GM18867 (cell line): Measurements from ENCODE around the gene AP2B1.

Experiments used
- ATAC-seq: cut with Tn5 transposase; IDR thresholded peaks from one replicate; pipeline ENCODE4 v1.9.1; 2021; ENCODE audit warnings: mild to moderate bottlenecking, moderate library complexity; ENCODE audit not compliant: unreplicated experiment

Gene AP2B1

DNA sequence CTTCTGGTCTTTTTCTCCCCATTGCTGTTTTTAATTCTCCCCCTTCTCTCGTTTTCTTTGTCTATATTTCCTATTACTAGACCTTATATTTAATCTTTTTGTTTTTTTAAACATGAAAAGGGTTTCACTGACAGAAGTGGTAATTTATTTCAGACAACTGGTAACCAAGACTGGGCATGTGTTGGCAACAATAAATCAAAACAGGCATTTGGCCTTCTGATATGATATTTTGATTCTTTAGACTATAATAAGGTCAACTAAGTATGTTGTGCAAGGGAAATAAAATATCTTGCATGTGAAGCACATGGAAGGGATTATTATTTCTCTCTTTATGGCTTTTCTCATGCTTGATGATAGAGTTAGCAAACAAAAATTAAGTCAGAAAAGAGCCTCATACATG, 34.6 kb downstream of the AP2B1 start:
- no peak for ATAC-seq

DNA sequence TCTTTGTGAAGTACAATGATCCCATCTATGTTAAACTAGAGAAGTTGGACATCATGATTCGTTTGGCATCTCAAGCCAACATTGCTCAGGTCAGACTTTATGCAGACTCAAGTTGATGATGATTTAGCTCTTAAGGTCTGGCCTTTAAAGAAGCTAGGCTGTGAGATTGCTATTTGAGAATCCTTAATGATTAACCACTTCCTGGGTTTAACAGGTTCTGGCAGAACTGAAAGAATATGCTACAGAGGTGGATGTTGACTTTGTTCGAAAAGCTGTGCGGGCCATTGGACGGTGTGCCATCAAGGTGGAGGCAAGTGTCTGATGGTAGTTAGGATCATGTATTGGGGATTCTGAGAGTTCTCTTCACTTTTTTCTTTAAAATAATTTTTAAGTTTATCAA, 40.3 kb downstream of the AP2B1 start:
- ATAC-seq = no peak

DNA sequence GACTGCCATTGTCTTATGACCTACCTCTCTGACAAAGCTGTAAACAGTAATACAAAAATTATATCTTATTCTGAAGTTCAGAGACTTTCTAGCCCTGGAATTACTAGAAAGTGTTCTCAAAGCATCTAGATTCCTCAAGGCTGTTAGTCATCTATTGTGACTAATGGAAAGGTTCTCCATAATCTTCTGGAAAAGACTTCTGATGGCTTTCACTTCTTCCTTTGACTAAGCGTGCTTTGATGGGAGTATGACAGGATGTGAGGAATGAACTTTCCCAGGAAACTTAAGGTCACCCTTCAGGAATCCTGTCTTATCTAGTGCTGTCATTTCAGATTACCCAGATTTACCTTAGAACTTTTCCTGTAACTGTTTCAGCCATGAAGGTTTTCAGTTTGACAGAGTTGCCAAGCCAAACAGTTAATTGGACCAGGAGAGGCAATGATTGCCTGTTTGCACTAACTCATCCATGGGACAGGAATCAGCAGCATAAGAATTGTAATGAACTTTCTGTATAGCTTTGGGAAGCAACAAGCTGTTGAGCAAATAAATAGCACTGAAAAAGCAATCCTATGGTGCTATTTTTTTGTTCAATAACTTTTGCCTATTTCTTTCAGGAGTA, 43.5 kb downstream of the AP2B1 start:
- no peak for ATAC-seq

DNA sequence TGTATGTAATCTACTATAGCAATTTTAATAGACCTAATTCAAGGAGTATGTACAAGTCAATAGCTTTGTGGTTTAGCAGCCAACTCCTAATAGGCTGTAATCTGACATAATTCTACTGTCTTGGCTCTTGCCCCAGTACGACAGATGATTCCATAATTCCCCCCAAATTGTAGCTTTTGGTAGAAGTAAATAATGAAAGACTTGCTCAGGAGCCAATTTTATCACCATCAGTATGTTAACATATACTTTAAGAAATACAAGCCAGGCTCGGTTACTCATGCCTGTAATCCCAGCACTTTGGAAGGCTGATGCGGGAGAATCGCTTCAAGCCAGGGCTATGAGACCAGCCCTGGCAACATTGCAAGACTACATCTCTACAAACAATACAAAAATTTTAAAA, 53.9 kb downstream of the AP2B1 start:
- no peak for ATAC-seq

DNA sequence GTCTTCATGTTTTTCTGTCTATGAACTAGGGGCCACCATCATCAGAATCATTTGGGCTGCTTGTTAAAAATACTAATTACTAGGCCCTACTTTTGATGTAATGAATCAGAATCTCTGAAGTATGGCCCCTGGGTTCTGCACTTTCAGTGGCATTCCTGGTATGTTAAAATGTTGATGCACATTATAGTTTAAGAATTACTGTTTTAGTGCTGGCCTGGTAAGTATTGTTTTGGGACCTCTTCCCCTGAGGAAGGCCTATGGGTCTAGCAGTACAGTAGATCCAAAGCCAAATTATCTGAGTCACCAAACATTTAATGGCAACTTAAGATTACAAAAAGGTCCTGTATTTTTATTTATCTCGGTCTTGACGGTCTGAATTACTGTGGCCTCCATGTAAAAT, 58.8 kb downstream of the AP2B1 start:
- ATAC-seq = no peak

DNA sequence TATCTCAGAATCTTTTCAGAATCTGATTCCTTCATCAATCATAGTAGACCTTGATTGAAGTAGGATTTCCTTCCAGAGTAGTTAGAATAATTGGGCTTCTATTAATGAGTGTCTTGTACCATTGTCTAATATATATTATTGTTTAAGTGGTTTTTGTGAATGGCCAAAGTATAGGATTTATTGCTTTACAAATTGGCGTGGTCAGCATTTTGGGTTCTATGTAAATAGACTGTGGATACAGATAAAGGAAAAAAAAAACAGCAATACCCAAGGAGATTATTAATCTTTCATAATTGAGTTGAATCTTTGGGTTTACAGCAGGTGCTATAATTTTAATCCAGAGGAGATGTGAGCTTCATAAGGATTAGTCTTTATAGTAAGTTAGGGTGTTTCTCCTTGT, 64.3 kb downstream of the AP2B1 start:
- ATAC-seq = no peak

DNA sequence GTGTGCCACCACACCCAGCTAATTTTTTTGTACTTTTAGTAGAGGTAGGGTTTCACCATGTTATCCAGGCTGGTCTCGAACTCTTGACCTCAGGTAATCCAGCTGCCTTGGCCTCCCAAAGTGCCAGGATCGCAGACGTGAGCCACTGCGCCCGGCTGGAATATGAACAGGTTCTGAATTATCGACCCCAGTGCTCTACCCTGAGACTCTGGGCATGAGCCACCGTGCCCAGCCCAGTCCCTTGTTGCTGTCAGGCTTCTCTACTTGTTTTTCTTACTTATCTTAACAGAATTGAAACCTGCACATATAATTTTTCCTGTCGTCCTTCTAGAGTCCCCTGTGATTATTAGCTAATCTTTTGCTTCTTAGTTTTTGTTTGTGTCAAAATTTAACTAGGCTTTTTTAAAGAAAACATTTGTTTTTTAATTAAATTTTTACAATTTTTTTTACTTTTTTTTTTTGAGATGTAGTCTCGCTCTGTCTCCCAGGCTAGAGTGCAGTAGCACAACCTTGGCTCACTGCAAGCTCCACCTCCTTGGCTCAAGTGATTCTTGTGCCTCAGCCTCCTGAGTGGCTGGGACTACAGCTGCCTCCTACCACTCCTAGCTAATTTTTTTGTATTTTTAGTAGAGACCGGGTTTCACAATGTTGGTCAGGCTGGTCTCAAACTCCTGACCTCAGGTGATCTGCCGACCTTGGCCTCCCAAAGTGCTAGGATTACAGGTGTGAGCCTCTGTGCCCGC, 66.7 kb downstream of the AP2B1 start:
- ATAC-seq = no peak

DNA sequence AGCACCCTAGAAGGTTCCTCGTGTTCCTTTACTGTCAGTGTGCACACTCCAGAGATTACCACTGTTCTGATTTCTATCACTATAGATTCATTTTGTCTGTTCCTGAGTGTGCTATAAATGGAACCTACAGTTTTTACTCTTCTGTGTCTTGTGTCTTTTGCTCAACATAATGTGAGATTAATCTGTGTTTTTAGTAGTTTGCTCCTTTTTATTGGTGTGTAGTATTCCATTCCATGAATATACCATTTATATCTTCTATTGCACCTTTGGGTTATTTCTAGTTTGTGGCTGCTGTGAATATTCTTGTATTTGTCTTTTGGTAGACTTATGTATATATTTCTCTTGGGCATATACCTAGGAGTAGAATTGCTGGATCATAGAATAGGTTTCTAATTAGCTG, 68.2 kb downstream of the AP2B1 start:
- no peak for ATAC-seq

DNA sequence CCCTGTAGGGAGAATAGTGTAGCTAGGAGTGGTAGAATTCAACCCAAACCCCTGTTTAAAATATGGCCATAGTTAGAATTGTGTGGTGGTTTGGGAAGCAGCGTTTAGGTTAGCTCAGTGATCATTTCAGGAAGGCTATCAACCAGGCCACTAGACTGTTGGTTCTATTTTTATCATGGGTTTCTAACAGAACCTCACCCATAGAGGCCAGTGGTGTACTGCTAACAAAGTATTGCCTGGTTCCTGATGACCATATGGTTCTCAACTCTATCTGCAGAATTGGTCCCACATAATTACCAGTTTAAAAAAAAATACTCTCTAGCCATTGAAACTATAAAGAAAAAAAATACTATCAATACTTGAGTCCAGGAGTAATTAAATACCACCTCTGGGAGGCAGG, 73.8 kb downstream of the AP2B1 start:
- no peak for ATAC-seq

DNA sequence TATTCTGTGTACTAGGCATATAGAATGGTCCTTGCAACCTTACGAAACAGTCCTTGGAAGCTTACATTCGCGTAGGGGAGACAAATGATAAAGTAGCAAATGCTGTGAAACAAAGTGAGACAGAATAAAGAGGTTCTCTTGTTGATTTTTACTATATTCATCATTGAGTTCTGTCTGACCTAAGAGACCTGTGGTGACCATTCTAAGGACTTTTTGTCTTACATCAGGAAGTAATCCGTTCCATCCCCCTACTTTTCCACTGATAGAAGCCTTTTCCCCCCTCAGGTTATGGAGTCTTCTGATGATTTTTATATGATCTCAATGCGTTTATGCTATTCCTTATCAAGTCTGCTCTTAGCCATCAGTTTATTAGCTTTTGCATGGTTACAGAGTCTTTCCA, 77.6 kb downstream of the AP2B1 start:
- ATAC-seq = no peak

DNA sequence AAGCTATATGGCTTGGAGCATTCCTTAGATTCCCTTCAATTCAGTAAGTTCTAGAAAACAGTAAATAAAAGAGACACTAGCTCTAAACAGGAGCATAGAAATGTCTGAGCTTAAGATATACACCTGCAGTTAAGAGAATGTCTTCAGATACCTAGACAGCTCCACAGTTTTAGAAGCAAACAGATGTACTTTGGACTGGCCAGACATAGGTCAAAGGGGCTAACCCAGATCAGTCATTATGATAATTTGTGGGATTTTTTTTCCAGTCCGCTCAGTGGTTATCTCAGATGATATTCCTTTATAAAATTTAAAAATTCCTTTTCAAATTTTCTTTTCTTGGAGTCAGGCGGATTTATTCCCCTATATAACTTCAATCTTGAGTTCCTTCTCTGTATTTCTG, 78.5 kb downstream of the AP2B1 start:
- no peak for ATAC-seq

DNA sequence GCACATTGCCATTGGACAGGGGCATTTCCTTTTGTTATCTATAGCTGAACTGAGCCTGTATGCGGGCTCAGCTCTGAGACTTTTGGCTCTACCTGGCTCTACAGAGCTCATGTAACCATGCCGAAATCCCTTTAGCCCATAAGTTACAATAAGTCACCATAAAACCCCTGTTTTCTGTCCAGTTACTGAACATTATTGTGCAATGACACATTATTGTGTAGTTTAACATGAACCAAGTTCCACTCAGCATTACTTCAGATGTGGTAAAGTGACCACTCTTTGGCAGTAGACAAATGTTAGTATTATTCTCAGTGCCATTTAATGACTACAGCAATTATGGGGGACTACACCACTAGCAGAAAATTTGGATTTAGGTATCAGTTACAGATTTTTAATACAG, 78.9 kb downstream of the AP2B1 start:
- ATAC-seq = no peak

DNA sequence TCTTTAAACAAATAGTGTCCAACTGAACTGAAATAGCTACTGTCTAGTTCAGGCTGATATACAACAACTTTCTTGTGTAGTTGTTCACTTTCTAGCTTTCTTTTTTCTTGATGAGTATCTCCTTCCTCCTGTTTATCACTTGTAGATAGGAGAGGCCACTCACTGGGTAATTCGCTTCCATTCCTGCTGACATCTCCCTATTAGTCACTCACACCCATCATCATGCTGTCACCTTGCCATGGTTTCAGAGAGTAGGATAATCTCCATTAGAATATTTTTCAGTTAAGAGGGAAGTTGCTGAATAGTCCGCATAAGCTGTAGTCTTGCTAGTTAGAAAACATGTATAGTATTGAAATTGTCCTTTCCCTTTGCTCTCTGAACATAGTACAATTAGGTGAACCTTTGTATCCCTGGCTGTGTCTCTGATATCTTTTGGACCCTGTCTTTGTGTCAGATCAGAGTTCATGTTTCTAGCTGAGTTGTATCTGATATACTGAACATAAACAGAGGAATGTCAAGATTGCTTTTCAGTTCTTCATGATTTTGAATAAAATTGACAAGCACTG, 79.9 kb downstream of the AP2B1 start:
- no peak for ATAC-seq

DNA sequence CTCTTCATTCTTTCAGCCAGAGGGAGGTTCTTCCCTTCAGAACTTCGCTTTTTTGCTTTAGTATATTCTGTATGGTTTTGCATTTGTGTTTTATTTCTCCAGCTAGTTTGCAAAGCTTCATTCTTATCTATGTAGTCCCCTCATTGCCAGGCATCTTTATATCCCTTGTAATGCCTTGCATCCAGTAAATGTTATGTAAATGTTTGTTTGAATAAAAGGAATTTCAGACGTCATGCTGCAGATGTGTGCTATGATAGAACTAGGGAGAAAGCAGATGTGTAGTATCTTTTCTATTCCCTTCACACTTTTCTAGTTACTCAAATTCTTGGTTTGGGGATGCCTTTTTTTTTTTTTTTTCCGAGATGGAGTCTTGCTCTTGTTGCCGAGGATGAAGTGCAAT, 81.7 kb downstream of the AP2B1 start:
- no peak for ATAC-seq

DNA sequence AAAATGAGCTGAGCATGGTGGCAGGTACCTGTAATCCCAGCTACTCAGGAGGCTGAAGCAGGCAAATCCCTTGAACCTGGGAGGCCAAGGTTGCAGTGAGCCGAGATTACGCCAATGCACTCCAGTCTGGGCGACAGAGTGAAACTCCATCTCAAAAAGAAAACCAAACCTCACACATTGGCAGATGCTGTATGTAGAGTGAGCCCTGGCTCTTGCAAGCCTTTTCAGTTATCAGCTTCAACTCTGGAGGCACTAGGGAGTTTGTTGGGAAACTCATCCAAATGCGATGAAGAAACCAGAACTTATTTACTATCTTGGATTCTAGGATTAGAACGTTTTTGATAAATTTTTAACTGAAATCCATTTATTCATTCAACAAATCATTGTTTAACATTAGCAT, 87.4 kb downstream of the AP2B1 start:
- ATAC-seq = no peak

DNA sequence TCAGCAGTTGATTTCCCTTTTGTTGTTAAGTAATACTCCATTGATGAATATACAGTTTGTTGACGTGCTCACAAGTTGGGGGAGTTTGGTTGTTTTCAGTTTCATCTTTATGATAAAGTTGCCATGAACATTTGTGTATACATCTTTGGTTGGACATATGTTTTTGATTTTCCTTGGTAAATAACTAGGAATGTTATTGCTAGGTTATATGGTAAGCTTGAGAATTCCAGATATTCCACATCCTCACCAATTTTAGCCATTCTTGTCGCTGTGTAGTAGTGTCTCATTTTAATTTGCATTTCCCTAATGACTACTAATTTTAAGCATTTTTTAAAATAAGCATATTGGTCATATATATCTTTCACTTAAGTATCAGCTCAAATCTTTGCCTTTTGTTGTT, 89.3 kb downstream of the AP2B1 start:
- ATAC-seq = no peak

DNA sequence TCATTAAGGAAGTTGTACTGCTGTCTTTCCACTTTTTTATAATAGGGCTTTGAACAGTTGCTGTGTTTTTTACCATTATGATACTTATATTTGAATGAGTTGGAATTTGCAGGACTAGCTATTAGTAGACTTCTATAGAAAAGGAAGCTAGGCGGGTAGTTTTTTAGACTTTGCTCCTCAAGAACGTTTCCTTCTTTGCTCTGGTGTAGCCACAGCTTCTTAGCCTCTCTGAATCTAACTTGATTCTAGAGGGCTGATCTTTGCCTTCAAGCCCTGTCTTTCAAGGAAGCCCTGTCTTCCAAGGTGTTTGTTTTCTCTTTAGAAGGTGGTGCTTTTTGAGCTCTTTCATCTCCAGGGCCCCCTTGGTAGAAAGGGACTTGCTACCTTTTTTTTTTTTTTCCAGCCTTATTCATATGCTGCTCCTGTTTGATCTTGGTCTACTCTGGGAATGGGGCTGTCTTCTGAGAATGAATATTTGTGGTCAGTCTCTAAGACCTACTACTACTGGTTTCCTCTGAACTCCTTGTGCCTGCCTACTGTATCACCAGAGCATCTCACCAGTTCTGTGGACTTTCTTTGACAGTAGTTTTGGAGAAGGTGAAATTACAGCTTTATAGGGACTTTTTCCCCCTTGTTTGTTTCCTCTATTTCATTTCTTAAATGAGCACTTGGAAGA, 92.0 kb downstream of the AP2B1 start:
- ATAC-seq = no peak

DNA sequence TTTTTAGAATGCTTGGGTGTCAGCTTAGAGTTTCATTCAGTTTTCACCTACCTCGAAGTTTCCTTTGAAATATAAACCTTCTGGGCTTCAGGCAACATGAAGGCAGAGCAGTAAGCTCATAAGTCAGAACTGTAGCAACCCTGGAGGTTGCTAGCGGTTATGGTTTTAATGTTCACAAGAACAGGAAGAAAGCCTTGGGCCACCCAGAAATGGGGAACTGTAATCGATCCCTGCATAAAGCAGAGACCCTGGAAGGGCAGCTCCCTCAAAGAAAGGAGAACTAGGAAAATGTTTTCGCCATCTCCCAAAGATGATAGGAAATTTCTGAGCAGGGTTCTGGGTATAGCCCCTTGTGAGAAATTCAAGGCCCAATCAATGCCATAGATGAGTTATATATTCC, 96.5 kb downstream of the AP2B1 start:
- ATAC-seq = no peak

DNA sequence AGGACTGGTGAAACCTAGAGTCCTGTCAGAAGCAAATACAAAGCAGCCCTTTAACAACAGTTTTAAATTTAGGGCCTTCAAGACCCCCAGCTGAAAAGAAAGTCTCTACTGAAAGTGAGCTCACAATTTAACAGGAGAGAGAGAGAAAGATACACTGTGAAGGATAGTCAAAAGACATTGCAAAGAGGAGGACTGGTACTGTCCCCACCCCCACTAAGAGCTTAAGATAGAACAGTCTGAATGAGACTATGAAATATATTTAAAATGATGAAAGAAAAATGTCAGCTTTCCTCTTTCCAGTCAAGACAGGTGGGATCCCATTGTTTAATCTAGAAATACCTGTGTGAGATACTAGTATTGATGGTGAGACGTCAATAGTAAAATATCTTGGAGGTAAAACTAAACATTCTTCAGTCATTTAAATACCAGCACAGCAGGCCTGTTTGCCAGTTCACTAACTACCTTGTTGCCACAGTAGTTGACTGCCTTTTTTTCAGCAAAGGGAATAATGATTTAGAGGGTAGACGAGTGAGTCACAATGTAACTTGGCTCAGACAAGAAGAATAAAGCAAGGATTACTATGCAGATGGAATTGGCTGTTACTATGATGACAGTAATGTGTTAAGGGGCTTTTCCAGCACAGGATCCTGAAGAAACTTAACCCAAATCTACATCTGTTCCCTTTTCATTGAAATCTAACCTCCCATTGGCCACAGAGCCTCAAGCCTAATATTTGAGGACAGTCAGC, 97.1 kb downstream of the AP2B1 start:
- ATAC-seq = no peak

DNA sequence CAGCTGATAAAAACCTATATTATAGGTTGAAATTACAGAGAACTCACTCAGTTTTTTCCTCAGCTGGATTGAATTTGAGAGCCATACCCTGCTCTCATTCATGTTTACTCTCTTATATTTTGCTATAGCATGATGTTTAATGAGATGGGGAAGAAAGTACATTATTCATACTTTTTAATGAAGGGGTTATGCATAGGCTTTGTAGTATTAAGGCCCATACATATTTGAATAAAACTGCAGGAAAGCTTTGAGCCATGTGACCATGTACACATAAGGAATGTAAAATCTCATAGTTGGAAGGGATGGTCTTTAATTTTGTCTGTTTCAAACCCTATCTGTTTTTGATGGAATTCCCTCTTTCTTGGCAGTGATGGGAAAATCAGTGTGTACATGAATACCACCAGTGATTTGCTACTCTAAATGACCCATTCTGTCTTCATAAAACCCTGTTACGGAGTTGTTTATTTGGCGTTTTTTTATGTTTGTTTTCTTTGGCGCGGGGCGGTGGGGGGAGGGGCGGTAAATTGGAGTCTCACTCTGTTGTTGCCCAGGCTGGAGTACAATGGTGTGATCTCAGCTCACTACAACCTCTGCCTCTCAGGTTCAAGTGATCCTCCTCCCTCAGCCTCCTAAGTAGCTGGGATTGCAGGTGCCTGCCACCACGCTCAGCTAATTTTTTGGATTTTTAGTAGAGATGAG, 105.5 kb downstream of the AP2B1 start:
- no peak for ATAC-seq

DNA sequence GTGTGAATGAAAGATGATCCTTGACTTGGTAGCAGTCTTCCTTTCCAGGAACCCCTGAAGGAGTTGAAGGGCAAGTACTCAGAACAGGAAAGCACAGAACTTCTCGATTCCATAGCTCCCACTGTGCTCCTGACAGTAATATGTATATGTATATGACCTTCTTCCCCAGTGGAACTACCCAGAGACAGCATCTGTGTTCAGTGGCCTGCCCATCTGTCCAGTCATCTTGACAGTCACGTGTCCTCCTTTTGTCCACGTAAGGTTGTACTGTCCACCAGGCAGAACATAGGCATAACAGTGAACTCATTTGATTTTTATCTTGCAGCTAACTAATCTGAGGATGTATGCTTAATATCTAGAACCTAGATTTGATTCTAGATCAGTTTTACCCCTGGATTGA, 106.5 kb downstream of the AP2B1 start:
- ATAC-seq = no peak
